GM19043 (cell line): ENCODE data around the gene SECISBP2.

Source experiments
- ATAC-seq: cut with Tn5 transposase; IDR thresholded peaks from one replicate; pipeline ENCODE4 v1.9.1; 2021; ENCODE audit warnings: low read depth; ENCODE audit not compliant: unreplicated experiment

SECISBP2 gene

GRCh38 chr9:89346696-89347095, 28.4 kb downstream of the SECISBP2 start:
- no peak for ATAC-seq

- ATAC-seq = no peak
Observed at GRCh38 chr9:89347651-89348050, 29.4 kb downstream of the SECISBP2 start.

GRCh38 chr9:89349607-89350006, 31.3 kb downstream of the SECISBP2 start:
- ATAC-seq = no peak

GRCh38 chr9:89350988-89351557, 32.8 kb downstream of the SECISBP2 start:
- ATAC-seq = no peak

GRCh38 chr9:89351584-89352300, 33.4 kb downstream of the SECISBP2 start:
- ATAC-seq = no peak

GRCh38 chr9:89352451-89352850, 34.2 kb downstream of the SECISBP2 start:
- ATAC-seq = no peak

- ATAC-seq = no peak
Observed at GRCh38 chr9:89352874-89353649, 34.8 kb downstream of the SECISBP2 start.

GRCh38 chr9:89353989-89354388, 35.7 kb downstream of the SECISBP2 start:
- no peak for ATAC-seq

GRCh38 chr9:89354471-89354870, 36.2 kb downstream of the SECISBP2 start:
- ATAC-seq = no peak

- no peak for ATAC-seq
Observed at GRCh38 chr9:89356782-89357181, 38.5 kb downstream of the SECISBP2 start.

GRCh38 chr9:89357331-89358197, 39.3 kb downstream of the SECISBP2 start:
- ATAC-seq = no peak

- no peak for ATAC-seq
Observed at GRCh38 chr9:89358376-89358916, 40.1 kb downstream of the SECISBP2 start.

GRCh38 chr9:89358985-89359384, 40.7 kb downstream of the SECISBP2 start:
- ATAC-seq = no peak

- ATAC-seq = no peak
Observed at GRCh38 chr9:89359751-89360261, 41.5 kb downstream of the SECISBP2 start.

- ATAC-seq = no peak
Observed at GRCh38 chr9:89360465-89360864, 42.2 kb downstream of the SECISBP2 start.

- ATAC-seq = no peak
Observed at GRCh38 chr9:89361031-89361430, 42.7 kb downstream of the SECISBP2 start.

- no peak for ATAC-seq
Observed at GRCh38 chr9:89361816-89362646, 43.7 kb downstream of the SECISBP2 start.

- no peak for ATAC-seq
Observed at GRCh38 chr9:89362647-89363310, 44.5 kb downstream of the SECISBP2 start.

GRCh38 chr9:89363311-89363670, 45.0 kb downstream of the SECISBP2 start:
- no peak for ATAC-seq
